BJ (cell line): ENCODE measurements around the gene PTPRE. TPM values are rescaled to one million over a fixed set of nuclear protein-coding genes. Genes with fewer than 3 reads are reported as not detected.

ENCODE experiments used
- CTCF ChIA-PET: fragments of 350-600 bp; formaldehyde crosslinking; extraction: SDS; loops from one replicate; lab custom pipeline; 2021; ENCODE audit warnings: antibody characterized with exemption, inconsistent platforms; lab: Yijun Ruan, JAX
- POLR2A ChIA-PET: fragments of 300-600 bp; sonication (Branson Sonifier 250); formaldehyde crosslinking; extraction: SDS; loops from one replicate; lab custom pipeline; 2021; ENCODE audit warnings: antibody characterized with exemption; lab: Charles Lee
- DNase-seq: peaks from one replicate; pipeline ENCODE4 v3.0.0-alpha.2; 2011; ENCODE audit warnings: low read depth
- H3K27me3 ChIP-seq: 2 replicates; pipeline ENCODE4 v1.6.0; 2011; ENCODE audit warnings: low read length; ENCODE audit not compliant: control insufficient read depth, insufficient read depth
- H3K36me3 ChIP-seq: 2 replicates; pipeline ENCODE4 v1.5.1; 2011; ENCODE audit warnings: low read length; ENCODE audit not compliant: control insufficient read depth, insufficient read depth
- H3K4me3 ChIP-seq: 2 replicates; pipeline ENCODE4 v1.5.1; 2011; ENCODE audit warnings: low read depth, mild to moderate bottlenecking, control low read depth, low read length
- polyA plus RNA-seq: library from polyadenylated mRNA; depleted of rRNA; stranded (reverse); fragments of >200 nt; gene quantifications from 2 replicates; pipeline ENCODE4 v1.2.3, GENCODE V29; 2011
- TF ChIP-seq, protein P1 (sequence below): IDR thresholded peaks from 2 replicates; pipeline ENCODE4 v1.5.1; 2011; ENCODE audit warnings: low read depth, mild to moderate bottlenecking, control low read depth, inconsistent platforms, low read length, moderate library complexity; ENCODE audit not compliant: insufficient read depth

The PTPRE gene
- polyA plus RNA-seq, 1 experiment = 0.09 TPM

DNA sequence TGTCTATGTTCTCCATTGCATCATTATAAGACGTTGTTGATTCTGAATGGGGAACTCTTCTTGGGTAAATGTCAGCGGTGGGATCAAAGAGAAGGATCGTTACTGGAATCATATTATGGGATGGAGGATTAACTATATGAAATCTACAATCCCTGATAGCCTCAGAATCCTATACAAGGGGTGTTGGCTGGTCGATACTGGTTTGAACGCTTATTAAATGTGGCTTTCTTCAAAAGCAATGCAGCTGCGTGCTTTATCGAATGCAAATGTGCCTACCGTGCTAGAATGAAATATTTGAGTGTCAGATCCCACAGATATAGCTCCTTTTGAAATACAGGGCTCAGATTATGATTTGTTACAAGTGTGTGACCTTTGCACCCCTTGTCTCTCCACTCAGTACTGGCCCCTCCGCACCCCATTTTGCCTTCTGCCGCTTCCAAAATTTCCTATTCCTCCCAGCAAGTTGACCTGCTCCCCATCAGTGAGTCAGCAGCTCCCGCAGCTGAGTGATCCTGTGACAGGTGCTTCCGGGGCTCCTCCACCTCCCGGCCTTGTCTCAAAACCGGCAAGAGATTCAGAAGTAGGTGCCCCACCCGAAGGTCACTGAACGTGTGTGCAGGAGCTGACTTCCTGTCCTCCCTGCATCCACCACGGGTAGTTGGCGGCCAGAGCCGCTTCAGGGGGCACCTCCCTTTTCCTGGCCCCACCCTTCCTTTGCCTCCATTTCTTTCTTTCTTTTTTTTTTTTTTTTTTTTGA is 76.6 kb downstream of the PTPRE start:
- TF ChIP-seq, protein P1, sequence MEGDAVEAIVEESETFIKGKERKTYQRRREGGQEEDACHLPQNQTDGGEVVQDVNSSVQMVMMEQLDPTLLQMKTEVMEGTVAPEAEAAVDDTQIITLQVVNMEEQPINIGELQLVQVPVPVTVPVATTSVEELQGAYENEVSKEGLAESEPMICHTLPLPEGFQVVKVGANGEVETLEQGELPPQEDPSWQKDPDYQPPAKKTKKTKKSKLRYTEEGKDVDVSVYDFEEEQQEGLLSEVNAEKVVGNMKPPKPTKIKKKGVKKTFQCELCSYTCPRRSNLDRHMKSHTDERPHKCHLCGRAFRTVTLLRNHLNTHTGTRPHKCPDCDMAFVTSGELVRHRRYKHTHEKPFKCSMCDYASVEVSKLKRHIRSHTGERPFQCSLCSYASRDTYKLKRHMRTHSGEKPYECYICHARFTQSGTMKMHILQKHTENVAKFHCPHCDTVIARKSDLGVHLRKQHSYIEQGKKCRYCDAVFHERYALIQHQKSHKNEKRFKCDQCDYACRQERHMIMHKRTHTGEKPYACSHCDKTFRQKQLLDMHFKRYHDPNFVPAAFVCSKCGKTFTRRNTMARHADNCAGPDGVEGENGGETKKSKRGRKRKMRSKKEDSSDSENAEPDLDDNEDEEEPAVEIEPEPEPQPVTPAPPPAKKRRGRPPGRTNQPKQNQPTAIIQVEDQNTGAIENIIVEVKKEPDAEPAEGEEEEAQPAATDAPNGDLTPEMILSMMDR = no peak
- Histone ChIP-seq H3K27me3 (no peaks in the 10 kb centered on the region), H3K4me3 (no peak overlapping the region), H3K36me3 (no peaks in the 10 kb centered on the region)
- ChIA-PET CTCF (no interaction called here), POLR2A (no interaction called here)
- DNase-seq = no peak

DNA sequence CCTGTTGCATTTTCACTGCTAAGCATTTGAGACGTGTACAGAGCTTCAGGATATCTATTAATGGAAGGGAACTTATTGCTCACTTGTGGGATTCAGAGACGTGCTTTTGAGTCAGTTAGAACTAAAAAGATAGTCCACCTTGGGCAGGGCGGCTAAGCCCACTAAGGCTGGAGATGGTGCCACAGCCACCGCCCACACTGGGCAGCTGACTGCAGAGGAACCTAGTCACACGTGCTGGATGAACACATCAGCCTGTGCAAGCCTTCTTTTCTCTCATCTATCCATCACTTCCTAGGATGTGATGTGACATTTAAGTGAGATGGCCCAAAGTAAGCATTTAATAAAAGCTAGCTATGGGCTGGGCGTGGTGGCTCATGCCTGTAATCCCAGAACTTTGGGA is 78.0 kb downstream of the PTPRE start:
- Histone ChIP-seq H3K4me3 (no peak overlapping the region), H3K36me3 (no peaks in the 10 kb centered on the region), H3K27me3 (no peaks in the 10 kb centered on the region)
- ChIA-PET POLR2A (no interaction called here), CTCF (no interaction called here)
- TF ChIP-seq, protein P1 = no peak
- DNase-seq = no peak

DNA sequence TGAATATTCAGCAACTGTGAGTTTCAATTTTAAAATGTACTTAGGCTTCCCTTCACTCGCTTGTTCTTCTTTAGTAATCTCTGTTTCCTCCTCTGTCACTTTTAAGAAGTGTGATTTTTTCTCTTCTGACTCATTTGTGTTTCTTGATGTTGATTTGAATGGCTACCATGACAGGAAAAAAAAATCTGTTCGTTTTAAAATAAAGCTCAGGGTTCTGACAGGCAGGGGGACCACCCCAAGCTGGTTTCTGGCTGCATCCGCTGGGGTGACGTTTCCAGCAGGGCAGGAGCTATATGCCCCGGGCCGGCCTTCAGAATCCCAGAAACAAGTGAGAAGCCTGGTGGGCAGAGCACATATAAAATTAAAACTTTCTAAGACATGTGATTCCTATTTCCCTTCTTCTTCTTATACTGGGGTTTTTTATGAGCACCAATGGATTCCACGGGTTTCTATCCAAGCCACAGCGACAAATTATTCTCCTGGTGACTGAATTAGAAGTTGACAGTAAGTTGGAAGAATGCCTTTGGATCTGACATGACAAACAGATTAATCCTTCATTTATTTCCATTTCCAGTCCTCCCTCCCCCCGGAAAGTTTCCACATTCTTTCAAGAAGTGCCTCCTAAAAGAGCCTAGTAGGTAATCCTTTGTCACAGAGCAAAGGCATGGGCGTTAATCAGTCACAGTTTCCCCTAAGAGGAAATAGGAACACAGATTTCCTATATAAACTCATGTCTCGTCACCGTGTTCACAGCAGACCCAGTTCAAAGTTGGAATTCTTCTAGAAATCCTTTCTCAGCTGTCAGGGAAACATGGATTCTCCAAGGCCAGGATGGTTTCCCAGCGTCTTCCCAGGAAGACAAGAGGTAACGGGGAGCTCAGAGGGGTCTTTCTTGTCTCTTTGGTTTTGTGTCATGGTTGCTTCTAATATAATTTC is 79.9 kb downstream of the PTPRE start:
- Histone ChIP-seq H3K27me3 (no peaks in the 10 kb centered on the region), H3K4me3 (no peak overlapping the region), H3K36me3 (no peaks in the 10 kb centered on the region)
- ChIA-PET POLR2A (no interaction called here), CTCF (interaction anchor here (0.6 to 1.2 kb wide), 2 partner anchors 9 to 11 kb away, joined by 4 to 5 read pairs; no protein-coding TSS in a partner anchor)
- no peak for DNase-seq
- TF ChIP-seq, protein P1 = no peak

DNA sequence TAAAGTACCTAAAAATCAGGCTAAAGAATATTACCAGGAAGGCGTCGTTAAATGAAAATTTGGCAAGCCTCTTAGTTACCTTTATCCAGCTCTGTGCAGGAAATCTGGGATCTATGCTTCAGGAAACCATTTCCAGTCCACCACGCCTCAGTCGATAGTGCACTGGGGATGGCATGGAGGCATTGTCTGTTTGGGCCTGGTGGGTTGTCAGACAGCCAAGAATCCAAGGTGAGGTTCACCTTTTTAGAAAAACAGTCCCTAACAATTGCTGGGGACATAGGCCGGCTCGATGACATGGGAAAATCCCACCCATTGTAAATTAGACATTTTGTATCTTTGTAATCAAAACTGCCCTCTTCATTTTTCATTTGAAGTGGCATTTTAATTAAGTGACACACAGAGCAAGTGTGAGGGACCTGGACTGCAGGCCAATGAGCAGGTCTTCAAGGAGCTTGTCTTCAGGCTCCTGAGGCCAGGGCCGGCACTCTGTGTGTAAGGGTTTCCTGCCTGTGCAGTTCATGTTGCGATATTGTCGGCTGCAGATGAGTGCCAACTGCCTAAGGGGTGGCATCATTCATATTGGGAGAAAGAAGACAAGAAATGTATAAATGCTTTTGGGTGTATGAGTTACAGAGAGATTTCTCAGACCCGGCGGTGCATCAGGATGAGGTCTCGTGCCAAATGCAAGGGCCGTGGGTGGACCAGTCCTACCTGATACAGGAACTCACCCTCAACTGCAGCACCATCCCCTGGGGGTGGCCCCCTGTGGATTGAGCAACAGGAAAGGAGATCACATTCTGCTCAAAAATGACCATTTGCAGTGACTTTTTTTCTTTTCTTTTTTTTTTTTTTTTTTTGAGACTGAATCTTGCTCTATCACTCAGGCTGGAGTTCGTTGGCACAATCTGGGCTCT is 80.8 kb downstream of the PTPRE start:
- TF ChIP-seq, protein P1 = no peak
- CTCF ChIA-PET = no interaction called here
- DNase-seq = no peak
- Histone ChIP-seq H3K36me3 (no peaks in the 10 kb centered on the region), H3K4me3 (no peak overlapping the region), H3K27me3 (no peaks in the 10 kb centered on the region)
- POLR2A ChIA-PET = no interaction called here
